Left ventricle myocardium inferior (tissue), 1 donor: ENCODE results near the gene CACHD1. TPM values are rescaled to one million over a fixed set of nuclear protein-coding genes. Genes with fewer than 3 reads are reported as not detected.

Experiments
- DNase-seq: peaks from one replicate; pipeline ENCODE4 v3.0.0-alpha.2; 2020
- H3K27ac ChIP-seq: fragments of 200-600 bp; replicated peaks from 2 replicates; pipeline ENCODE4 v1.8.0; 2021
- H3K27me3 ChIP-seq: fragments of 200-600 bp; 2 replicates; pipeline ENCODE4 v1.8.0; 2021; ENCODE audit warnings: low read depth
- H3K36me3 ChIP-seq: fragments of 200-600 bp; 2 replicates; pipeline ENCODE4 v1.8.0; 2021
- H3K4me1 ChIP-seq: fragments of 200-600 bp; 2 replicates; pipeline ENCODE4 v1.8.0; 2021
- H3K4me3 ChIP-seq: fragments of 200-600 bp; 2 replicates; pipeline ENCODE4 v1.8.0; 2021; ENCODE audit warnings: mild to moderate bottlenecking, moderate library complexity
- H3K9me3 ChIP-seq: fragments of 200-600 bp; replicated peaks from 2 replicates; pipeline ENCODE4 v1.8.0; 2021
- intact Hi-C: fragments of 100-400 bp; cut with micrococcal nuclease; formaldehyde crosslinking; loops from one replicate; pipeline ENCODE4 v1.11.0; 2022
- total RNA-seq: library from RNA; stranded (reverse); fragmentation: NEBNext Ultra II Directional; extraction: Animal tissue kit (Norgen Biotek cat#: 25700); gene quantifications from one replicate; pipeline ENCODE4 v1.2.1, GENCODE V29; 2021
- TF ChIP-seq, protein P1 (sequence below): fragments of 200-600 bp; IDR thresholded peaks from 2 replicates; pipeline ENCODE4 v1.8.0; 2021; ENCODE audit warnings: antibody characterized with exemption, mild to moderate bottlenecking, borderline replicate concordance
- donor health status: DM: no; HTN: yes; CAD: no; lungs with severe emphysema.

Gene CACHD1
- total RNA-seq, 1 donor from 2014 or later = 2.7 TPM

- Histone ChIP-seq H3K4me3 (no peak overlapping the region), H3K36me3 (no peaks in the 10 kb centered on the region), H3K27me3 (peaks cover 4% of the 10 kb centered on the region), H3K9me3 (no peaks in the 10 kb centered on the region), H3K27ac (no peak overlapping the region), H3K4me1 (peaks cover 17% of the 10 kb centered on the region)
- TF ChIP-seq, protein P1, sequence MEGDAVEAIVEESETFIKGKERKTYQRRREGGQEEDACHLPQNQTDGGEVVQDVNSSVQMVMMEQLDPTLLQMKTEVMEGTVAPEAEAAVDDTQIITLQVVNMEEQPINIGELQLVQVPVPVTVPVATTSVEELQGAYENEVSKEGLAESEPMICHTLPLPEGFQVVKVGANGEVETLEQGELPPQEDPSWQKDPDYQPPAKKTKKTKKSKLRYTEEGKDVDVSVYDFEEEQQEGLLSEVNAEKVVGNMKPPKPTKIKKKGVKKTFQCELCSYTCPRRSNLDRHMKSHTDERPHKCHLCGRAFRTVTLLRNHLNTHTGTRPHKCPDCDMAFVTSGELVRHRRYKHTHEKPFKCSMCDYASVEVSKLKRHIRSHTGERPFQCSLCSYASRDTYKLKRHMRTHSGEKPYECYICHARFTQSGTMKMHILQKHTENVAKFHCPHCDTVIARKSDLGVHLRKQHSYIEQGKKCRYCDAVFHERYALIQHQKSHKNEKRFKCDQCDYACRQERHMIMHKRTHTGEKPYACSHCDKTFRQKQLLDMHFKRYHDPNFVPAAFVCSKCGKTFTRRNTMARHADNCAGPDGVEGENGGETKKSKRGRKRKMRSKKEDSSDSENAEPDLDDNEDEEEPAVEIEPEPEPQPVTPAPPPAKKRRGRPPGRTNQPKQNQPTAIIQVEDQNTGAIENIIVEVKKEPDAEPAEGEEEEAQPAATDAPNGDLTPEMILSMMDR = no peak
- DNase-seq = no peak
- intact Hi-C loops = loop anchor here (10.0 kb wide), 1 partner anchor 189 kb away; no protein-coding TSS in a partner anchor
These were observed 3.9 kb upstream of the CACHD1 start for GRCh38 chr1:64466033-64466432.

- TF ChIP-seq, protein P1 = no peak
- intact Hi-C loops = loop anchor here (10.0 kb wide), 1 partner anchor 185 kb away; no protein-coding TSS in a partner anchor
- peak overlapping the region; percentile 87 for H3K27ac ChIP-seq
- H3K4me1 ChIP-seq = peaks cover 39% of the 10 kb centered on the region
- no peaks in the 10 kb centered on the region for H3K36me3 ChIP-seq
- H3K27me3 ChIP-seq = peaks cover 8% of the 10 kb centered on the region
- no peaks in the 10 kb centered on the region for H3K9me3 ChIP-seq
- peak; percentile 14 for DNase-seq
- H3K4me3 ChIP-seq = peak overlapping the region; percentile 81
These were observed 583 bp upstream of the CACHD1 start for GRCh38 chr1:64469116-64469976.

DNA sequence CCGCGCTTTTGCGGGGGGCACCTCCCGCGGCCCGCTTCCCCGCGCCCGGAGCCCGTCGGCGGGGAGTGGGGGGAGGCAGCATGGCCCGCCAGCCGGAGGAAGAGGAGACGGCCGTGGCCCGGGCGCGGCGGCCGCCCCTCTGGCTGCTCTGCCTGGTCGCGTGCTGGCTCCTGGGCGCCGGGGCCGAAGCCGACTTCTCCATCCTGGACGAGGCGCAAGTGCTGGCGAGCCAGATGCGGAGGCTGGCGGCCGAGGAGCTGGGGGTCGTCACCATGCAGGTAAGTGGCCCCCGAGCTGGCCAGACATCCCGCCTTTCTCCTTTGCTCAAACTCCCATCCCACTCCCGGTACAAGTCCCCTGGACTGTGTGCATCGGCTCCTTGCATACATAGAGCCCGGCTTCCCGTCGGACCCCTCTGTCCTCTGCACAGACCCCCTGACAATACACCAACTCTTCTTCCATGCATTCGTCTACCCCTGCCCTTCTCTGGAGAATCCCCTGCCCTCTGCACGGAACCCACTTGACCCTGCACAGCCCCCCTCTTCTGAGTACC, 812 bp downstream of the CACHD1 start:
- intact Hi-C loops = loop anchor here (10.0 kb wide), 1 partner anchor 74 kb away; no protein-coding TSS in a partner anchor
- H3K4me1 ChIP-seq = peaks cover 53% of the 10 kb centered on the region
- peak; percentile 25 for DNase-seq
- TF ChIP-seq, protein P1 = no peak
- H3K27ac ChIP-seq = peak overlapping the region; percentile 87
- H3K4me3 ChIP-seq = peak overlapping the region; percentile 81
- no peaks in the 10 kb centered on the region for H3K36me3 ChIP-seq
- no peaks in the 10 kb centered on the region for H3K9me3 ChIP-seq
- peaks cover 8% of the 10 kb centered on the region for H3K27me3 ChIP-seq

DNA sequence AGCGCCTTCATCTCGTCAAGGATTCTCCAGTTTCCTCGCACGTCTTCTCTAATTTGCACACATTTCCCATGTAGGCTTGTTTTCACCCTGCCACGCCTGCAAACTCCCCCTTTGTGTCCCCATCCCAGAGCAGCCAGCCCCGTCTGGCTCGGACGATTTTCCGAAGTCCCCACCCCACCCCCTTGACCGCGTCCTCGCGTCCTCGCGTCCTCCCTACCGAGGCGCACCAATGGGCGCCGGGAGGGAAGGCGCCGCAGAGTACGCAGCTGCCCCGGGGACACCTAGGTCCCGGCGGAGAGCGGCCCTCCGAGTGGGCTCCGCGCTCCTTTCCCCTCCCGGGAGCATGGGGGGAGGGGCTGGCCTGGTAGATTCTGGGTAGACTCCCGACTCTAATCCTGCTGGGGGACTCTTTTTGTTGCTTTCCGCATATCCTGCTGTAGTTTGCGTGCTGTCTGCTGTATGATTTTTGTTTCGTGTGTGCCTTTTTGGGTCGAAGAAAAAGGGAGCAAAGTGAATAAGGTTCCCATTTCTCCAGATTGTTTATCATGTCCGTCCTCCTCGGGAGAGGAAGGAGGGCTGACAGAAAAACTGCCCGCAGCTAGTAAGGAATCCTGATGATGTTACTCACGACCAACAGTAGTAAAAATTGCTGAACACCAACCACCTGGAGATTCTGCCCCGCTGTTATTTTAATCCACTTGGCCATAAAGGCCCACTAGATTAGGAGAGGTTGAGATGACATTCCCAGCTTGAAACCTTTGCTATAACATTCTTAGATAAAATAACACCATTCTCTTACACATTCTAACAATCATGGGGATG, 1.5 kb downstream of the CACHD1 start:
- intact Hi-C loops = loop anchor here (10.0 kb wide), 1 partner anchor 73 kb away; no protein-coding TSS in a partner anchor
- Histone ChIP-seq H3K4me3 (peak overlapping the region; percentile 81), H3K9me3 (no peaks in the 10 kb centered on the region), H3K4me1 (peaks cover 60% of the 10 kb centered on the region), H3K27me3 (peaks cover 8% of the 10 kb centered on the region), H3K27ac (peak overlapping the region; percentile 87), H3K36me3 (no peaks in the 10 kb centered on the region)
- peak; percentile 25 for DNase-seq
- TF ChIP-seq, protein P1 = no peak

DNA sequence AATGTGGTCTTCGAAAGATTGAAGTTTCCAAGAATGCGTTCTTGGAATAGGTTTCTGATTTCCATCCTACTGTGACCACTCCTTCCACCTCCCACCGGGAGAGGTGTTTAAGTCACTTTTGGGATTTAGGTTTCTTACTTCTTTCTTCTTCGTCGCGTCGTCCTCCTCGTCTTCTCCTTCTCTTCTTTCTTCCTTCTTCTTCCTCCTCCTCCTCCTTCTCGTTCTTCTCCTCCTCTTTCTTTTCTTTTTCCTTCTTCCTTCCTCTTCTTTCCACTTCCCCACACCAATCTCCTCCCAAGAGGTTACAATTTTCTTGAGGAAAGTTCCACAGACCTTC, 2.1 kb downstream of the CACHD1 start:
- H3K36me3 ChIP-seq = no peaks in the 10 kb centered on the region
- TF ChIP-seq, protein P1 = no peak
- H3K4me3 ChIP-seq = peak overlapping the region; percentile 81
- peaks cover 66% of the 10 kb centered on the region for H3K4me1 ChIP-seq
- no peaks in the 10 kb centered on the region for H3K9me3 ChIP-seq
- no peak for DNase-seq
- intact Hi-C loops = loop anchor here (10.0 kb wide), 1 partner anchor 73 kb away; no protein-coding TSS in a partner anchor
- H3K27me3 ChIP-seq = peaks cover 8% of the 10 kb centered on the region
- peak overlapping the region; percentile 87 for H3K27ac ChIP-seq
